HCT116 (cell line): ENCODE results near the gene GPR45. TPM values are rescaled to one million over a fixed set of nuclear protein-coding genes. Genes with fewer than 3 reads are reported as not detected.

Source experiments
- ATAC-seq: fragments of 200-7000 bp; cut with Tn5 transposase; 2 replicates; pipeline ENCODE4 v1.9.1; 2020; ENCODE audit warnings: mild to moderate bottlenecking, moderate library complexity
- BruUV-seq: library from RNA; stranded (reverse); fragments of 400-500 nt; replicated peaks from 2 replicates; lab custom pipeline; 2021; lab: Mats Ljungman, UMichigan
- CTCF ChIA-PET: fragments of 300-600 bp; sonication (Branson Sonifier 250); formaldehyde crosslinking; loops from one replicate; lab custom pipeline; 2021; ENCODE audit warnings: antibody characterized with exemption; lab: Charles Lee
- POLR2A ChIA-PET: fragments of 300-600, 350-600 bp; sonication (Branson Sonifier 250); formaldehyde crosslinking; loops from one replicate; lab custom pipeline; 2021; ENCODE audit warnings: antibody characterized with exemption; lab: Charles Lee
- RAD21 ChIA-PET, 2 experiments: fragments of 300-600 bp; sonication (Branson Sonifier 250); formaldehyde crosslinking; loops; one replicate each; lab custom pipeline; 2023; ENCODE audit warnings: low total read pairs in 2 of 2; ENCODE audit not compliant: uncharacterized antibody in 2 of 2, unreplicated experiment in 2 of 2, low non-redundant PET in 1 of 2; lab: Charles Lee
- DNase-seq: peaks from one replicate; pipeline ENCODE4 v3.0.0-alpha.2; 2010; ENCODE audit warnings: low read depth, low spot score
- H2AFZ ChIP-seq: fragments of 200-600 bp; shearing (Covaris generic), sonication (generic); 2 replicates; pipeline ENCODE4 v1.6.1; 2017; ENCODE audit warnings: low read depth, mixed run types, mixed read lengths, antibody characterized with exemption, low read length; ENCODE audit not compliant: poor library complexity, severe bottlenecking
- H3K27ac ChIP-seq: 2 replicates; pipeline ENCODE4 v1.5.1; 2012; ENCODE audit warnings: low read depth, low read length
- H3K27me3 ChIP-seq: fragments of 200-600 bp; sonication (generic); 2 replicates; pipeline ENCODE4 v1.6.1; 2016; ENCODE audit warnings: mixed run types, low read length, mixed read lengths; ENCODE audit not compliant: insufficient read depth
- H3K36me3 ChIP-seq, 2 experiments: fragments of 200-500 bp in 1 of 2; fragments of 200-600 bp in 1 of 2; sonication (Bioruptor generic) in 1 of 2; sonication (generic) in 1 of 2; 2 replicates each; pipeline versions ENCODE4 v1.5.1 to v1.6.1; 2014 to 2016; ENCODE audit warnings: low read length in 2 of 2, inconsistent platforms in 1 of 2, mixed read lengths in 1 of 2, mixed run types in 1 of 2; ENCODE audit not compliant: insufficient read depth in 2 of 2, control insufficient read depth in 1 of 2
- H3K4me1 ChIP-seq, 2 experiments: fragments of 200-600 bp in 1 of 2; sonication (generic) in 1 of 2; 2 replicates each; pipeline versions ENCODE4 v1.5.1 to v1.6.1; 2012 to 2017; ENCODE audit warnings: low read length in 2 of 2, inconsistent platforms in 1 of 2, mild to moderate bottlenecking in 1 of 2, mixed read lengths in 1 of 2, mixed run types in 1 of 2, moderate library complexity in 1 of 2; ENCODE audit not compliant: insufficient read depth in 2 of 2, control insufficient read depth in 1 of 2
- H3K4me2 ChIP-seq: fragments of 200-600 bp; sonication (generic); 2 replicates; pipeline ENCODE4 v1.6.1; 2017; ENCODE audit warnings: mixed run types, low read length, mixed read lengths
- H3K4me3 ChIP-seq, 2 experiments: fragments of 200-600 bp in 1 of 2; sonication (generic) in 1 of 2; replicated peaks in 1 of 2; 2 replicates each; pipeline ENCODE4 v1.5.1; 2011 to 2016; ENCODE audit warnings: low read length in 2 of 2, control low read depth in 1 of 2, low read depth in 1 of 2, mild to moderate bottlenecking in 1 of 2, mixed read lengths in 1 of 2, mixed run types in 1 of 2
- H3K79me2 ChIP-seq: fragments of 200-600 bp; sonication (generic); 2 replicates; pipeline ENCODE4 v1.6.1; 2017; ENCODE audit warnings: mild to moderate bottlenecking, mixed run types, low read length, moderate library complexity, mixed read lengths; ENCODE audit not compliant: insufficient read depth
- H3K9ac ChIP-seq: fragments of 200-600 bp; sonication (generic); 2 replicates; pipeline ENCODE4 v1.6.1; 2016; ENCODE audit warnings: low read length, mixed read lengths
- H3K9me2 ChIP-seq: fragments of 200-600 bp; sonication (generic), shearing (Covaris generic); 2 replicates; pipeline ENCODE4 v1.6.1; 2017; ENCODE audit warnings: mixed run types, mild to moderate bottlenecking, moderate library complexity; ENCODE audit not compliant: insufficient read depth
- H3K9me3 ChIP-seq, 2 experiments: fragments of 200-500 bp in 1 of 2; fragments of 200-600 bp in 1 of 2; sonication (Bioruptor generic) in 1 of 2; sonication (generic) in 1 of 2; 2 replicates each; pipeline ENCODE4 v1.6.1; 2014 to 2017; ENCODE audit warnings: low read length in 2 of 2, mixed read lengths in 2 of 2, inconsistent platforms in 1 of 2, low read depth in 1 of 2, mild to moderate bottlenecking in 1 of 2, mixed run types in 1 of 2, moderate library complexity in 1 of 2; ENCODE audit not compliant: control insufficient read depth in 1 of 2, insufficient read depth in 1 of 2
- H4K20me1 ChIP-seq: fragments of 200-600 bp; sonication (generic), shearing (Covaris generic); 2 replicates; pipeline ENCODE4 v1.6.1; 2017; ENCODE audit warnings: mixed run types, mild to moderate bottlenecking, moderate library complexity; ENCODE audit not compliant: insufficient read depth
- ATF3 ChIP-seq: IDR thresholded peaks from 2 replicates; pipeline ENCODE4 v1.6.1; 2012
- CBX3 ChIP-seq: IDR thresholded peaks from 2 replicates; pipeline ENCODE4 v1.6.1; 2012; ENCODE audit warnings: low read depth
- CEBPB ChIP-seq: IDR thresholded peaks from 2 replicates; pipeline ENCODE4 v1.6.1; 2012; ENCODE audit warnings: low read depth
- EZH2phosphoT487 ChIP-seq: fragments of 200-600 bp; IDR thresholded peaks from 2 replicates; pipeline ENCODE4 v1.6.1; 2018; ENCODE audit warnings: antibody characterized with exemption, borderline replicate concordance
- FOSL1 ChIP-seq: IDR thresholded peaks from 2 replicates; pipeline ENCODE4 v1.6.1; 2012; ENCODE audit warnings: low read depth
- POLR2A ChIP-seq: IDR thresholded peaks from 2 replicates; pipeline ENCODE4 v1.7.0; 2011; ENCODE audit warnings: borderline replicate concordance; ENCODE audit not compliant: insufficient read depth, insufficient read length; ENCODE audit errors: extremely low read depth
- RAD21 ChIP-seq: IDR thresholded peaks from 2 replicates; pipeline ENCODE4 v1.6.1; 2012; ENCODE audit warnings: low read depth, mild to moderate bottlenecking
- REST ChIP-seq: IDR thresholded peaks from 2 replicates; pipeline ENCODE4 v1.6.1; 2012; ENCODE audit warnings: low read depth
- SP1 ChIP-seq: IDR thresholded peaks from 2 replicates; pipeline ENCODE4 v1.6.1; 2012; ENCODE audit warnings: low read depth
- SRF ChIP-seq: IDR thresholded peaks from 2 replicates; pipeline ENCODE4 v1.6.1; 2012; ENCODE audit warnings: low read depth
- TCF7L2 ChIP-seq: IDR thresholded peaks from 2 replicates; pipeline ENCODE4 v1.7.0; 2011; ENCODE audit warnings: borderline replicate concordance, inconsistent platforms; ENCODE audit not compliant: insufficient read depth, insufficient read length; ENCODE audit errors: extremely low read depth
- YY1 ChIP-seq: IDR thresholded peaks from 2 replicates; pipeline ENCODE4 v1.6.1; 2011; ENCODE audit warnings: low read length, low read depth, moderate library complexity, mild to moderate bottlenecking; ENCODE audit not compliant: insufficient replicate concordance; ENCODE audit errors: extremely low read depth
- ZNF274 ChIP-seq: fragments of 200-500 bp; sonication (Bioruptor generic); IDR thresholded peaks from 2 replicates; pipeline ENCODE4 v1.6.1; 2014; ENCODE audit warnings: mild to moderate bottlenecking, low read depth, low read length, inconsistent platforms
- intact Hi-C: fragments of 100-400 bp; cut with micrococcal nuclease; formaldehyde crosslinking; loops from 2 replicates; pipeline ENCODE4 v1.10.0; 2022
- total RNA-seq: library from RNA; stranded (reverse); gene quantifications from one replicate; pipeline ENCODE4 v1.2.1, GENCODE V29; 2021; ENCODE audit not compliant: unreplicated experiment
- TF ChIP-seq, protein P1 (sequence below): IDR thresholded peaks from 2 replicates; pipeline ENCODE4 v1.6.1; 2011; ENCODE audit warnings: mild to moderate bottlenecking, low read length, moderate library complexity; ENCODE audit not compliant: insufficient replicate concordance; ENCODE audit errors: extremely low read depth

GPR45 gene
- total RNA-seq, 1 experiment from 2014 or later: 0.30 TPM

GRCh38 chr2:105224444-105224843, 17.1 kb upstream of the GPR45 start:
- CTCF ChIA-PET: no interaction called here
- H3K27me3 ChIP-seq: peaks cover 11% of the 10 kb centered on the region; the same call in 1 of the 2 replicates

More at GRCh38 chr2:105224444-105224843, 17.1 kb upstream of the GPR45 start:
- Histone ChIP-seq H3K79me2 (no peaks in the 10 kb centered on the region), H3K9me3 (no peaks in the 10 kb centered on the region)
- intact Hi-C loops: no loop called here
- RAD21 ChIA-PET: no interaction called here
- TF ChIP-seq ZNF274 (no peak), SP1 (no peak), FOSL1 (no peak), RAD21 (no peak), POLR2A (no peak), ATF3 (no peak), EZH2phosphoT487 (no peak), CBX3 (no peak), YY1 (no peak), TCF7L2 (no peak), SRF (no peak), REST (no peak), CEBPB (no peak)
- TF ChIP-seq, protein P1, sequence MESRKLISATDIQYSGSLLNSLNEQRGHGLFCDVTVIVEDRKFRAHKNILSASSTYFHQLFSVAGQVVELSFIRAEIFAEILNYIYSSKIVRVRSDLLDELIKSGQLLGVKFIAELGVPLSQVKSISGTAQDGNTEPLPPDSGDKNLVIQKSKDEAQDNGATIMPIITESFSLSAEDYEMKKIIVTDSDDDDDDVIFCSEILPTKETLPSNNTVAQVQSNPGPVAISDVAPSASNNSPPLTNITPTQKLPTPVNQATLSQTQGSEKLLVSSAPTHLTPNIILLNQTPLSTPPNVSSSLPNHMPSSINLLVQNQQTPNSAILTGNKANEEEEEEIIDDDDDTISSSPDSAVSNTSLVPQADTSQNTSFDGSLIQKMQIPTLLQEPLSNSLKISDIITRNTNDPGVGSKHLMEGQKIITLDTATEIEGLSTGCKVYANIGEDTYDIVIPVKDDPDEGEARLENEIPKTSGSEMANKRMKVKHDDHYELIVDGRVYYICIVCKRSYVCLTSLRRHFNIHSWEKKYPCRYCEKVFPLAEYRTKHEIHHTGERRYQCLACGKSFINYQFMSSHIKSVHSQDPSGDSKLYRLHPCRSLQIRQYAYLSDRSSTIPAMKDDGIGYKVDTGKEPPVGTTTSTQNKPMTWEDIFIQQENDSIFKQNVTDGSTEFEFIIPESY: no peak
- TF ChIP-seq, all 23 proteins: peak for 0
- Histone ChIP-seq H3K9me2 (no peaks in the 10 kb centered on the region), H3K4me1 (no peaks in the 10 kb centered on the region), H4K20me1 (no peaks in the 10 kb centered on the region), H2AFZ (no peak overlapping the region), H3K36me3 (no peaks in the 10 kb centered on the region), H3K27ac (no peak overlapping the region), H3K4me3 (no peak overlapping the region), H3K4me2 (no peak overlapping the region), H3K9ac (no peak overlapping the region)
- no TSS peak for BruUV-seq
- ATAC-seq (no peak), DNase-seq (no peak)
- POLR2A ChIA-PET: no interaction called here
